IPS DF 4.7 (cell line): ENCODE results near the gene IL1RN.
"Not testable (repeated sequence)": the region's sequence is repeated elsewhere in the genome, so short reads cannot be mapped to it uniquely, and the experiment has no call there.

ENCODE experiments used
- DNase-seq: peaks from one replicate; pipeline ENCODE4 v3.0.0-alpha.2; 2013; ENCODE audit warnings: low spot score; ENCODE audit errors: extremely low read depth

Gene IL1RN

GRCh38 chr2:113126845-113127645 lies at the start of gene IL1RN:
Gene IL1RN, plus strand, starts transcription at chr2:113127598. Its CDS starts 27 bp downstream, at chr2:113127625.
- DNase-seq: no peak

GRCh38 chr2:113077921-113078320 lies 49.5 kb upstream of the IL1RN start:
- DNase-seq: no peak

- DNase-seq: no peak
Observed at GRCh38 chr2:113078350-113078839, 49.0 kb upstream of the IL1RN start.

- DNase-seq: no peak
Observed at GRCh38 chr2:113079131-113079530, 48.3 kb upstream of the IL1RN start.

- peak; percentile 22 for DNase-seq
Observed at GRCh38 chr2:113080134-113080533, 47.3 kb upstream of the IL1RN start.

GRCh38 chr2:113081488-113082210 lies 45.7 kb upstream of the IL1RN start:
- no peak for DNase-seq

GRCh38 chr2:113083296-113083695 lies 44.1 kb upstream of the IL1RN start:
- no peak for DNase-seq

GRCh38 chr2:113084249-113085000 lies 43.0 kb upstream of the IL1RN start:
- DNase-seq: no peak

- no peak for DNase-seq
Observed at GRCh38 chr2:113085542-113085941, 41.9 kb upstream of the IL1RN start.

GRCh38 chr2:113088213-113088992 lies 39.0 kb upstream of the IL1RN start:
- no peak for DNase-seq

- no peak for DNase-seq
Observed at GRCh38 chr2:113089916-113090315, 37.5 kb upstream of the IL1RN start.

GRCh38 chr2:113091231-113091896 lies 36.0 kb upstream of the IL1RN start:
- no peak for DNase-seq

GRCh38 chr2:113092864-113093612 lies 34.4 kb upstream of the IL1RN start:
- DNase-seq: no peak

GRCh38 chr2:113093613-113093977 lies 33.8 kb upstream of the IL1RN start:
- no peak for DNase-seq

- not testable (repeated sequence) for DNase-seq
Observed at GRCh38 chr2:113096306-113096705, 31.1 kb upstream of the IL1RN start.

GRCh38 chr2:113096842-113097618 lies 30.4 kb upstream of the IL1RN start:
- DNase-seq: not testable (repeated sequence)

GRCh38 chr2:113098041-113098440 lies 29.4 kb upstream of the IL1RN start:
- DNase-seq: no peak

GRCh38 chr2:113098532-113098931 lies 28.9 kb upstream of the IL1RN start:
- no peak for DNase-seq

GRCh38 chr2:113102133-113102532 lies 25.3 kb upstream of the IL1RN start:
- DNase-seq: no peak
